ENCODE results near the gene HHLA2.
"Not testable (repeated sequence)": the region's sequence is repeated elsewhere in the genome, so short reads cannot be mapped to it uniquely, and the experiment has no call there.

Gene HHLA2

GRCh38 chr3:108279066-108279465 lies 17.3 kb upstream of the HHLA2 start:
- H4K91ac ChIP-seq (ENCODE audit: low read depth, low read length, poor library complexity); H2BK120ac ChIP-seq (ENCODE audit: low read depth, low read length); H3K9me3 ChIP-seq (replicated peaks in 1 of 2; ENCODE audit: control insufficient read depth in 2 of 2, insufficient read depth in 1 of 2, low read depth in 1 of 2, low read length in 2 of 2); H2AK5ac ChIP-seq (ENCODE audit: low read depth, low read length); H2BK5ac ChIP-seq (ENCODE audit: low read length); H3K4me1 ChIP-seq (ENCODE audit: control insufficient read depth in 2 of 2, insufficient read depth in 1 of 2, low read depth in 1 of 2, low read length in 2 of 2); H3K14ac ChIP-seq (ENCODE audit: low read length); H3K4me2 ChIP-seq (ENCODE audit: insufficient read depth, low read length, poor library complexity, severe bottlenecking); H3K27ac ChIP-seq (replicated peaks; ENCODE audit: low read length); H3K4me3 ChIP-seq (ENCODE audit: low read length in 2 of 2); H4K8ac ChIP-seq (ENCODE audit: low read depth, low read length); H2BK15ac ChIP-seq (ENCODE audit: low read length); H3K23ac ChIP-seq (ENCODE audit: low read depth, low read length, poor library complexity); H3K4ac ChIP-seq (ENCODE audit: low read length); H3K79me1 ChIP-seq (ENCODE audit: low read depth, low read length); H3K18ac ChIP-seq (ENCODE audit: low read length); H3K27me3 ChIP-seq (ENCODE audit: control insufficient read depth in 3 of 3, insufficient read depth in 3 of 3, low read depth in 1 of 3, low read length in 3 of 3); H3K9ac ChIP-seq (ENCODE audit: low read depth, low read length, poor library complexity); DNase-seq (ENCODE audit: low spot score); H2AFZ ChIP-seq (ENCODE audit: low read length); H2BK12ac ChIP-seq (ENCODE audit: low read length); H3K36me3 ChIP-seq (replicated peaks in 1 of 2; ENCODE audit: control insufficient read depth in 2 of 2, insufficient read depth in 2 of 2, low read length in 2 of 2): not testable (repeated sequence)
- no CpG with 5 or more reads among the region's 4 CpGs for WGBS, 2 donors (ENCODE audit: extremely low coverage in 2 of 2, insufficient read length in 2 of 2, insufficient replicate concordance in 1 of 2)

- no peak overlapping the region for H3K23ac ChIP-seq (ENCODE audit: low read depth, low read length, poor library complexity)
- no peaks in the 10 kb centered on the region for H3K36me3 ChIP-seq (replicated peaks in 1 of 2; ENCODE audit: control insufficient read depth in 2 of 2, insufficient read depth in 2 of 2, low read length in 2 of 2)
- no peaks in the 10 kb centered on the region for H3K4me1 ChIP-seq (ENCODE audit: control insufficient read depth in 2 of 2, insufficient read depth in 1 of 2, low read depth in 1 of 2, low read length in 2 of 2)
- no peak overlapping the region for H2AFZ ChIP-seq (ENCODE audit: low read length)
- no peak overlapping the region for H2BK15ac ChIP-seq (ENCODE audit: low read length)
- no peak overlapping the region for H3K14ac ChIP-seq (ENCODE audit: low read length)
- H3K9ac ChIP-seq (ENCODE audit: low read depth, low read length, poor library complexity): no peak overlapping the region
- H2BK120ac ChIP-seq (ENCODE audit: low read depth, low read length): no peak overlapping the region
- no peak overlapping the region for H3K27ac ChIP-seq (replicated peaks; ENCODE audit: low read length)
- H3K18ac ChIP-seq (ENCODE audit: low read length): no peak overlapping the region
- no peak overlapping the region for H3K4ac ChIP-seq (ENCODE audit: low read length)
- no peaks in the 10 kb centered on the region for H3K27me3 ChIP-seq (ENCODE audit: control insufficient read depth in 3 of 3, insufficient read depth in 3 of 3, low read depth in 1 of 3, low read length in 3 of 3)
- DNase-seq (ENCODE audit: low spot score): no peak
- H3K79me1 ChIP-seq (ENCODE audit: low read depth, low read length): no peaks in the 10 kb centered on the region
- no peak overlapping the region for H2BK12ac ChIP-seq (ENCODE audit: low read length)
- no peak overlapping the region for H4K91ac ChIP-seq (ENCODE audit: low read depth, low read length, poor library complexity)
- H2AK5ac ChIP-seq (ENCODE audit: low read depth, low read length): no peak overlapping the region
- H3K9me3 ChIP-seq (replicated peaks in 1 of 2; ENCODE audit: control insufficient read depth in 2 of 2, insufficient read depth in 1 of 2, low read depth in 1 of 2, low read length in 2 of 2): peaks cover 0 to 7% of the 10 kb centered on the region in 2 donors
- no peak overlapping the region for H4K8ac ChIP-seq (ENCODE audit: low read depth, low read length)
- no peak overlapping the region for H2BK5ac ChIP-seq (ENCODE audit: low read length)
- no peak overlapping the region for H3K4me2 ChIP-seq (ENCODE audit: insufficient read depth, low read length, poor library complexity, severe bottlenecking)
- H3K4me3 ChIP-seq (ENCODE audit: low read length in 2 of 2): no peak overlapping the region
These were observed 15.9 kb upstream of the HHLA2 start for GRCh38 chr3:108280476-108280875.

GRCh38 chr3:108281670-108282069 lies 14.7 kb upstream of the HHLA2 start:
- Histone ChIP-seq H4K91ac (ENCODE audit: low read depth, low read length, poor library complexity) (no peak overlapping the region), H3K23ac (ENCODE audit: low read depth, low read length, poor library complexity) (no peak overlapping the region), H3K4me1 (ENCODE audit: control insufficient read depth in 2 of 2, insufficient read depth in 1 of 2, low read depth in 1 of 2, low read length in 2 of 2) (no peaks in the 10 kb centered on the region), H2AFZ (ENCODE audit: low read length) (no peak overlapping the region), H2BK12ac (ENCODE audit: low read length) (no peak overlapping the region), H3K9ac (ENCODE audit: low read depth, low read length, poor library complexity) (no peak overlapping the region), H2AK5ac (ENCODE audit: low read depth, low read length) (no peak overlapping the region), H3K18ac (ENCODE audit: low read length) (no peak overlapping the region), H2BK5ac (ENCODE audit: low read length) (no peak overlapping the region), H2BK15ac (ENCODE audit: low read length) (no peak overlapping the region), H3K36me3 (replicated peaks in 1 of 2; ENCODE audit: control insufficient read depth in 2 of 2, insufficient read depth in 2 of 2, low read length in 2 of 2) (no peaks in the 10 kb centered on the region), H3K79me1 (ENCODE audit: low read depth, low read length) (no peaks in the 10 kb centered on the region), H2BK120ac (ENCODE audit: low read depth, low read length) (no peak overlapping the region), H3K4me3 (ENCODE audit: low read length in 2 of 2) (no peak overlapping the region), H3K9me3 (replicated peaks in 1 of 2; ENCODE audit: control insufficient read depth in 2 of 2, insufficient read depth in 1 of 2, low read depth in 1 of 2, low read length in 2 of 2) (peaks cover 0 to 7% of the 10 kb centered on the region in 2 donors), H4K8ac (ENCODE audit: low read depth, low read length) (no peak overlapping the region), H3K14ac (ENCODE audit: low read length) (no peak overlapping the region), H3K4ac (ENCODE audit: low read length) (no peak overlapping the region), H3K27me3 (ENCODE audit: control insufficient read depth in 3 of 3, insufficient read depth in 3 of 3, low read depth in 1 of 3, low read length in 3 of 3) (no peaks in the 10 kb centered on the region), H3K27ac (replicated peaks; ENCODE audit: low read length) (no peak overlapping the region), H3K4me2 (ENCODE audit: insufficient read depth, low read length, poor library complexity, severe bottlenecking) (no peak overlapping the region)
- DNase-seq (ENCODE audit: low spot score): no peak

- Histone ChIP-seq H2BK15ac (ENCODE audit: low read length) (no peak overlapping the region), H3K36me3 (replicated peaks in 1 of 2; ENCODE audit: control insufficient read depth in 2 of 2, insufficient read depth in 2 of 2, low read length in 2 of 2) (no peaks in the 10 kb centered on the region), H3K79me1 (ENCODE audit: low read depth, low read length) (no peaks in the 10 kb centered on the region), H3K18ac (ENCODE audit: low read length) (no peak overlapping the region), H2AK5ac (ENCODE audit: low read depth, low read length) (no peak overlapping the region), H3K4ac (ENCODE audit: low read length) (no peak overlapping the region), H2BK5ac (ENCODE audit: low read length) (no peak overlapping the region), H3K9me3 (replicated peaks in 1 of 2; ENCODE audit: control insufficient read depth in 2 of 2, insufficient read depth in 1 of 2, low read depth in 1 of 2, low read length in 2 of 2) (peaks cover 0 to 7% of the 10 kb centered on the region in 2 donors), H3K23ac (ENCODE audit: low read depth, low read length, poor library complexity) (no peak overlapping the region), H2BK120ac (ENCODE audit: low read depth, low read length) (no peak overlapping the region), H2AFZ (ENCODE audit: low read length) (no peak overlapping the region), H4K8ac (ENCODE audit: low read depth, low read length) (no peak overlapping the region), H3K9ac (ENCODE audit: low read depth, low read length, poor library complexity) (no peak overlapping the region), H3K14ac (ENCODE audit: low read length) (no peak overlapping the region), H4K91ac (ENCODE audit: low read depth, low read length, poor library complexity) (no peak overlapping the region), H3K27ac (replicated peaks; ENCODE audit: low read length) (no peak overlapping the region), H3K27me3 (ENCODE audit: control insufficient read depth in 3 of 3, insufficient read depth in 3 of 3, low read depth in 1 of 3, low read length in 3 of 3) (no peaks in the 10 kb centered on the region), H3K4me3 (ENCODE audit: low read length in 2 of 2) (no peak overlapping the region), H3K4me1 (ENCODE audit: control insufficient read depth in 2 of 2, insufficient read depth in 1 of 2, low read depth in 1 of 2, low read length in 2 of 2) (no peaks in the 10 kb centered on the region), H2BK12ac (ENCODE audit: low read length) (no peak overlapping the region), H3K4me2 (ENCODE audit: insufficient read depth, low read length, poor library complexity, severe bottlenecking) (no peak overlapping the region)
- DNase-seq (ENCODE audit: low spot score): no peak
- no CpG with 5 or more reads among the region's 1 CpG for WGBS, 2 donors (ENCODE audit: extremely low coverage in 2 of 2, insufficient read length in 2 of 2, insufficient replicate concordance in 1 of 2)
These were observed 13.3 kb upstream of the HHLA2 start for GRCh38 chr3:108283006-108283405.

Data from neuronal stem cell (in vitro differentiated cells).